Vagina (tissue), 2 donors: ENCODE data around the gene AEBP1. TPM values are rescaled to one million over a fixed set of nuclear protein-coding genes. Genes with fewer than 3 reads are reported as not detected.

Experiments used
- DNase-seq, 2 donors: peaks; one replicate each; pipeline ENCODE4 v3.0.0-alpha.2; 2017; ENCODE audit errors: extremely low spot score in 2 of 2
- H3K27ac ChIP-seq: fragments of 200-600 bp; sonication (generic); one replicate; pipeline ENCODE4 v1.5.1; 2019
- H3K27me3 ChIP-seq: fragments of 200-600 bp; sonication (generic); one replicate; pipeline ENCODE4 v1.5.1; 2019
- H3K36me3 ChIP-seq, 2 donors: fragments of 200-600 bp; sonication (generic); one replicate each; pipeline ENCODE4 v1.5.1; 2017 to 2019
- H3K4me1 ChIP-seq: fragments of 200-600 bp; sonication (generic); one replicate; pipeline ENCODE4 v1.5.1; 2019
- H3K4me3 ChIP-seq, 2 donors: fragments of 200-600 bp; sonication (generic); 1 replicate in 1 of 2; 2 replicates in 1 of 2; pipeline ENCODE4 v1.5.1; 2016 to 2019
- H3K9me3 ChIP-seq: fragments of 200-600 bp; sonication (generic); one replicate; pipeline ENCODE4 v1.5.1; 2019
- CTCF ChIP-seq, 3 experiments: fragments of 450-650 bp in 2 of 3; fragments of 200-600 bp in 1 of 3; sonication (generic) in 1 of 3; IDR thresholded peaks; one replicate each; pipeline ENCODE4 v1.5.1; 2017 to 2019; ENCODE audit warnings: antibody characterized with exemption in 3 of 3, mild to moderate bottlenecking in 2 of 3, moderate library complexity in 2 of 3
- POLR2A ChIP-seq, 2 donors: fragments of 450-650 bp; IDR thresholded peaks; one replicate each; pipeline ENCODE4 v1.6.1; 2017; ENCODE audit warnings: antibody characterized with exemption in 2 of 2, mild to moderate bottlenecking in 2 of 2, moderate library complexity in 2 of 2
- POLR2AphosphoS5 ChIP-seq, 2 donors: sonication (generic); formaldehyde crosslinking; IDR thresholded peaks; one replicate each; pipeline ENCODE4 v1.9.0; 2017; ENCODE audit warnings: antibody characterized with exemption in 2 of 2, mild to moderate bottlenecking in 2 of 2, low read depth in 1 of 2; ENCODE audit not compliant: insufficient read depth in 1 of 2
- intact Hi-C: fragments of 100-400 bp; cut with DNase I; formaldehyde crosslinking; loops from one replicate; pipeline ENCODE4 v1.15.1; 2023
- total RNA-seq: library from RNA; depleted of rRNA; stranded (reverse); fragments of >200 nt; gene quantifications from one replicate; pipeline ENCODE4 v1.2.3, GENCODE V29; 2016

AEBP1 gene
- total RNA-seq, 1 donor from 2014 or later, result 321 TPM

GRCh38 chr7:44102846-44103565 lies 1.1 kb upstream of the AEBP1 start:
- Histone ChIP-seq H3K27me3 (no peaks in the 10 kb centered on the region), H3K27ac (peak overlapping the region; percentile 98), H3K4me3 (no peak overlapping the region), H3K9me3 (no peaks in the 10 kb centered on the region), H3K36me3 (peaks cover 0 to 16% of the 10 kb centered on the region in 2 donors), H3K4me1 (peaks cover 60% of the 10 kb centered on the region)
- intact Hi-C loops, result no loop called here
- no peak for DNase-seq
- TF ChIP-seq POLR2AphosphoS5 (IDR thresholded peaks at IDR 0.05; ENCODE audit: insufficient read depth in 1 of 2, low read depth in 1 of 2), result no peak
- no peak for TF ChIP-seq CTCF (IDR thresholded peaks at IDR 0.05)
- TF ChIP-seq POLR2A (IDR thresholded peaks at IDR 0.05), result no peak

- Histone ChIP-seq H3K9me3 (no peaks in the 10 kb centered on the region), H3K4me1 (peaks cover 66% of the 10 kb centered on the region), H3K36me3 (peaks cover 0 to 21% of the 10 kb centered on the region in 2 donors), H3K27ac (peak overlapping the region; percentile 98), H3K27me3 (no peaks in the 10 kb centered on the region), H3K4me3 (peak overlapping the region; percentile 56 to 72)
- intact Hi-C loops, result no loop called here
- no peak for DNase-seq
- TF ChIP-seq POLR2AphosphoS5 (IDR thresholded peaks at IDR 0.05; ENCODE audit: insufficient read depth in 1 of 2, low read depth in 1 of 2), result no peak
- no peak for TF ChIP-seq CTCF (IDR thresholded peaks at IDR 0.05)
- TF ChIP-seq POLR2A (IDR thresholded peaks at IDR 0.05), result no peak
These were observed 601 bp upstream of the AEBP1 start for GRCh38 chr7:44103566-44103922.

GRCh38 chr7:44104860-44105771 lies 971 bp downstream of the AEBP1 start:
- H3K9me3 ChIP-seq, result no peaks in the 10 kb centered on the region
- peak; percentile 64 to 74 for TF ChIP-seq POLR2AphosphoS5 (IDR thresholded peaks at IDR 0.05; ENCODE audit: insufficient read depth in 1 of 2, low read depth in 1 of 2)
- TF ChIP-seq POLR2A (IDR thresholded peaks at IDR 0.05), result peak in 1 of 2 donors; percentile 22
- TF ChIP-seq CTCF (IDR thresholded peaks at IDR 0.05), result no peak
- H3K27me3 ChIP-seq, result no peaks in the 10 kb centered on the region
- intact Hi-C loops, result loop anchor here (2.0 kb wide), 1 partner anchor 22 kb away; the partner anchor contains the start of gene POLM
- H3K36me3 ChIP-seq, result peaks cover 0 to 36% of the 10 kb centered on the region in 2 donors
- no peak for DNase-seq
- H3K27ac ChIP-seq, result peak overlapping the region; percentile 98
- peak overlapping the region; percentile 56 to 72 for H3K4me3 ChIP-seq
- peaks cover 62% of the 10 kb centered on the region for H3K4me1 ChIP-seq

- TF ChIP-seq POLR2A (IDR thresholded peaks at IDR 0.05) (no peak), POLR2AphosphoS5 (IDR thresholded peaks at IDR 0.05; ENCODE audit: insufficient read depth in 1 of 2, low read depth in 1 of 2) (no peak), CTCF (IDR thresholded peaks at IDR 0.05) (no peak)
- intact Hi-C loops, result loop anchor here (2.0 kb wide), 1 partner anchor 23 kb away; the partner anchor contains the start of gene POLM
- peak overlapping the region; percentile 56 to 72 for H3K4me3 ChIP-seq
- H3K9me3 ChIP-seq, result no peaks in the 10 kb centered on the region
- peak overlapping the region; percentile 98 for H3K27ac ChIP-seq
- H3K27me3 ChIP-seq, result no peaks in the 10 kb centered on the region
- peaks cover 0 to 43% of the 10 kb centered on the region in 2 donors for H3K36me3 ChIP-seq
- no peak for DNase-seq
- peaks cover 59% of the 10 kb centered on the region for H3K4me1 ChIP-seq
These were observed 1.7 kb downstream of the AEBP1 start for GRCh38 chr7:44105832-44106231.
